HCT116 (cell line): ENCODE measurements around the gene RAB24. TPM values are rescaled to one million over a fixed set of nuclear protein-coding genes. Genes with fewer than 3 reads are reported as not detected.

Experiments used
- ATAC-seq: fragments of 200-7000 bp; cut with Tn5 transposase; 2 replicates; pipeline ENCODE4 v1.9.1; 2020; ENCODE audit warnings: mild to moderate bottlenecking, moderate library complexity
- BruUV-seq: library from RNA; stranded (reverse); fragments of 400-500 nt; replicated peaks from 2 replicates; lab custom pipeline; 2021; lab: Mats Ljungman, UMichigan
- CTCF ChIA-PET: fragments of 300-600 bp; sonication (Branson Sonifier 250); formaldehyde crosslinking; loops from one replicate; lab custom pipeline; 2021; ENCODE audit warnings: antibody characterized with exemption; lab: Charles Lee
- POLR2A ChIA-PET: fragments of 300-600, 350-600 bp; sonication (Branson Sonifier 250); formaldehyde crosslinking; loops from one replicate; lab custom pipeline; 2021; ENCODE audit warnings: antibody characterized with exemption; lab: Charles Lee
- RAD21 ChIA-PET, 2 experiments: fragments of 300-600 bp; sonication (Branson Sonifier 250); formaldehyde crosslinking; loops; one replicate each; lab custom pipeline; 2023; ENCODE audit warnings: low total read pairs in 2 of 2; ENCODE audit not compliant: uncharacterized antibody in 2 of 2, unreplicated experiment in 2 of 2, low non-redundant PET in 1 of 2; lab: Charles Lee
- DNase-seq: peaks from one replicate; pipeline ENCODE4 v3.0.0-alpha.2; 2010; ENCODE audit warnings: low read depth, low spot score
- H2AFZ ChIP-seq: fragments of 200-600 bp; shearing (Covaris generic), sonication (generic); 2 replicates; pipeline ENCODE4 v1.6.1; 2017; ENCODE audit warnings: low read depth, mixed run types, mixed read lengths, antibody characterized with exemption, low read length; ENCODE audit not compliant: poor library complexity, severe bottlenecking
- H3K27ac ChIP-seq: 2 replicates; pipeline ENCODE4 v1.5.1; 2012; ENCODE audit warnings: low read depth, low read length
- H3K27me3 ChIP-seq: fragments of 200-600 bp; sonication (generic); 2 replicates; pipeline ENCODE4 v1.6.1; 2016; ENCODE audit warnings: mixed run types, low read length, mixed read lengths; ENCODE audit not compliant: insufficient read depth
- H3K36me3 ChIP-seq, 2 experiments: fragments of 200-500 bp in 1 of 2; fragments of 200-600 bp in 1 of 2; sonication (Bioruptor generic) in 1 of 2; sonication (generic) in 1 of 2; 2 replicates each; pipeline versions ENCODE4 v1.5.1 to v1.6.1; 2014 to 2016; ENCODE audit warnings: low read length in 2 of 2, inconsistent platforms in 1 of 2, mixed read lengths in 1 of 2, mixed run types in 1 of 2; ENCODE audit not compliant: insufficient read depth in 2 of 2, control insufficient read depth in 1 of 2
- H3K4me1 ChIP-seq, 2 experiments: fragments of 200-600 bp in 1 of 2; sonication (generic) in 1 of 2; 2 replicates each; pipeline versions ENCODE4 v1.5.1 to v1.6.1; 2012 to 2017; ENCODE audit warnings: low read length in 2 of 2, inconsistent platforms in 1 of 2, mild to moderate bottlenecking in 1 of 2, mixed read lengths in 1 of 2, mixed run types in 1 of 2, moderate library complexity in 1 of 2; ENCODE audit not compliant: insufficient read depth in 2 of 2, control insufficient read depth in 1 of 2
- H3K4me2 ChIP-seq: fragments of 200-600 bp; sonication (generic); 2 replicates; pipeline ENCODE4 v1.6.1; 2017; ENCODE audit warnings: mixed run types, low read length, mixed read lengths
- H3K4me3 ChIP-seq, 2 experiments: fragments of 200-600 bp in 1 of 2; sonication (generic) in 1 of 2; replicated peaks in 1 of 2; 2 replicates each; pipeline ENCODE4 v1.5.1; 2011 to 2016; ENCODE audit warnings: low read length in 2 of 2, control low read depth in 1 of 2, low read depth in 1 of 2, mild to moderate bottlenecking in 1 of 2, mixed read lengths in 1 of 2, mixed run types in 1 of 2
- H3K79me2 ChIP-seq: fragments of 200-600 bp; sonication (generic); 2 replicates; pipeline ENCODE4 v1.6.1; 2017; ENCODE audit warnings: mild to moderate bottlenecking, mixed run types, low read length, moderate library complexity, mixed read lengths; ENCODE audit not compliant: insufficient read depth
- H3K9ac ChIP-seq: fragments of 200-600 bp; sonication (generic); 2 replicates; pipeline ENCODE4 v1.6.1; 2016; ENCODE audit warnings: low read length, mixed read lengths
- H3K9me2 ChIP-seq: fragments of 200-600 bp; sonication (generic), shearing (Covaris generic); 2 replicates; pipeline ENCODE4 v1.6.1; 2017; ENCODE audit warnings: mixed run types, mild to moderate bottlenecking, moderate library complexity; ENCODE audit not compliant: insufficient read depth
- H3K9me3 ChIP-seq, 2 experiments: fragments of 200-500 bp in 1 of 2; fragments of 200-600 bp in 1 of 2; sonication (Bioruptor generic) in 1 of 2; sonication (generic) in 1 of 2; 2 replicates each; pipeline ENCODE4 v1.6.1; 2014 to 2017; ENCODE audit warnings: low read length in 2 of 2, mixed read lengths in 2 of 2, inconsistent platforms in 1 of 2, low read depth in 1 of 2, mild to moderate bottlenecking in 1 of 2, mixed run types in 1 of 2, moderate library complexity in 1 of 2; ENCODE audit not compliant: control insufficient read depth in 1 of 2, insufficient read depth in 1 of 2
- H4K20me1 ChIP-seq: fragments of 200-600 bp; sonication (generic), shearing (Covaris generic); 2 replicates; pipeline ENCODE4 v1.6.1; 2017; ENCODE audit warnings: mixed run types, mild to moderate bottlenecking, moderate library complexity; ENCODE audit not compliant: insufficient read depth
- ATF3 ChIP-seq: IDR thresholded peaks from 2 replicates; pipeline ENCODE4 v1.6.1; 2012
- CEBPB ChIP-seq: IDR thresholded peaks from 2 replicates; pipeline ENCODE4 v1.6.1; 2012; ENCODE audit warnings: low read depth
- ELF1 ChIP-seq: IDR thresholded peaks from 2 replicates; pipeline ENCODE4 v1.6.1; 2012; ENCODE audit warnings: low read depth, borderline replicate concordance
- EZH2phosphoT487 ChIP-seq: fragments of 200-600 bp; IDR thresholded peaks from 2 replicates; pipeline ENCODE4 v1.6.1; 2018; ENCODE audit warnings: antibody characterized with exemption, borderline replicate concordance
- FOSL1 ChIP-seq: IDR thresholded peaks from 2 replicates; pipeline ENCODE4 v1.6.1; 2012; ENCODE audit warnings: low read depth
- JUND ChIP-seq: IDR thresholded peaks from 2 replicates; pipeline ENCODE4 v1.6.1; 2012
- MAX ChIP-seq: IDR thresholded peaks from 2 replicates; pipeline ENCODE4 v1.6.1; 2012
- POLR2A ChIP-seq: IDR thresholded peaks from 2 replicates; pipeline ENCODE4 v1.7.0; 2011; ENCODE audit warnings: borderline replicate concordance; ENCODE audit not compliant: insufficient read depth, insufficient read length; ENCODE audit errors: extremely low read depth
- POLR2AphosphoS5 ChIP-seq: IDR thresholded peaks from 2 replicates; pipeline ENCODE4 v1.6.1; 2011; ENCODE audit warnings: mild to moderate bottlenecking, low read depth, low read length, moderate library complexity
- RAD21 ChIP-seq: IDR thresholded peaks from 2 replicates; pipeline ENCODE4 v1.6.1; 2012; ENCODE audit warnings: low read depth, mild to moderate bottlenecking
- REST ChIP-seq: IDR thresholded peaks from 2 replicates; pipeline ENCODE4 v1.6.1; 2012; ENCODE audit warnings: low read depth
- SRF ChIP-seq: IDR thresholded peaks from 2 replicates; pipeline ENCODE4 v1.6.1; 2012; ENCODE audit warnings: low read depth
- YY1 ChIP-seq: IDR thresholded peaks from 2 replicates; pipeline ENCODE4 v1.6.1; 2011; ENCODE audit warnings: low read length, low read depth, moderate library complexity, mild to moderate bottlenecking; ENCODE audit not compliant: insufficient replicate concordance; ENCODE audit errors: extremely low read depth
- ZBTB33 ChIP-seq: IDR thresholded peaks from 2 replicates; pipeline ENCODE4 v1.6.1; 2011; ENCODE audit warnings: mild to moderate bottlenecking, low read length, moderate library complexity; ENCODE audit not compliant: insufficient replicate concordance; ENCODE audit errors: extremely low read depth
- ZNF274 ChIP-seq: fragments of 200-500 bp; sonication (Bioruptor generic); IDR thresholded peaks from 2 replicates; pipeline ENCODE4 v1.6.1; 2014; ENCODE audit warnings: mild to moderate bottlenecking, low read depth, low read length, inconsistent platforms
- intact Hi-C: fragments of 100-400 bp; cut with micrococcal nuclease; formaldehyde crosslinking; loops from 2 replicates; pipeline ENCODE4 v1.10.0; 2022
- total RNA-seq: library from RNA; stranded (reverse); gene quantifications from one replicate; pipeline ENCODE4 v1.2.1, GENCODE V29; 2021; ENCODE audit not compliant: unreplicated experiment

RAB24 gene
- total RNA-seq, 1 experiment from 2014 or later: 13.5 TPM

GRCh38 chr5:177271113-177271512, 32.4 kb downstream of the RAB24 start:
- intact Hi-C loops: loop anchor here (5.0 kb wide), 1 partner anchor 34 kb away; no protein-coding TSS in a partner anchor
- RAD21 ChIA-PET: no interaction called here

More at GRCh38 chr5:177271113-177271512, 32.4 kb downstream of the RAB24 start:
- ChIA-PET POLR2A (no interaction called here), CTCF (no interaction called here)
- BruUV-seq: no TSS peak
- ATAC-seq: no peak
- no peaks in the 10 kb centered on the region for H4K20me1 ChIP-seq
- no peaks in the 10 kb centered on the region for H3K9me3 ChIP-seq
- H3K4me3 ChIP-seq: no peak overlapping the region
- H3K27me3 ChIP-seq: no peaks in the 10 kb centered on the region
- TF ChIP-seq ATF3 (no peak), POLR2AphosphoS5 (no peak), JUND (no peak), FOSL1 (no peak), ELF1 (no peak), SRF (no peak), MAX (no peak), CEBPB (no peak), ZBTB33 (no peak), RAD21 (no peak), EZH2phosphoT487 (no peak), ZNF274 (no peak), YY1 (no peak), REST (no peak), POLR2A (no peak)
- no peak for DNase-seq
- H3K9me2 ChIP-seq: no peaks in the 10 kb centered on the region
- no peak overlapping the region for H3K4me2 ChIP-seq
- H3K27ac ChIP-seq: no peak overlapping the region
- no peak overlapping the region for H2AFZ ChIP-seq
- no peaks in the 10 kb centered on the region for H3K79me2 ChIP-seq
- H3K9ac ChIP-seq: no peak overlapping the region
- peaks cover 18 to 21% of the 10 kb centered on the region in 2 experiments; a peak in 3 of 4 replicates for H3K36me3 ChIP-seq
- no peaks in the 10 kb centered on the region for H3K4me1 ChIP-seq
